Measurements from ENCODE around the gene TNRC6C. TPM values are rescaled to one million over a fixed set of nuclear protein-coding genes. Genes with fewer than 3 reads are reported as not detected.

TNRC6C gene
- total RNA-seq, 1 donor from 2014 or later = 24.6 TPM

- ATAC-seq (ENCODE audit: low read depth) (no peak), DNase-seq (peak; percentile 43)
- H3K4me1 Mint-ChIP-seq = peaks cover 74% of the 10 kb centered on the region
- H3K4me3 Mint-ChIP-seq = peak overlapping the region; percentile 92
- H3K27me3 Mint-ChIP-seq = no peaks in the 10 kb centered on the region
- H3K27ac Mint-ChIP-seq = peak overlapping the region; percentile 93
- intact Hi-C loops (cut with micrococcal nuclease) = loop anchor here (1.0 to 10.0 kb wide), 6 partner anchors 47 to 807 kb away; no protein-coding TSS in a partner anchor
- no peak for TF ChIP-seq CTCF (IDR thresholded peaks at IDR 0.05)
- ChIA-PET CTCF (interaction anchor here (3.8 to 15.7 kb wide), 2 partner anchors 12 to 46 kb away, joined by 14 to 220 read pairs; no protein-coding TSS in a partner anchor), POLR2A (interaction anchor here (0.6 to 48.2 kb wide), 13 partner anchors 2 to 1783 kb away, joined by 3 to 2404 read pairs (median 3); partner anchors contain the start of genes AFMID, C17orf99, SYNGR2 and TK1)
- H3K9me3 Mint-ChIP-seq = no peaks in the 10 kb centered on the region
- H3K36me3 Mint-ChIP-seq (ENCODE audit: low read depth) = peaks cover 34% of the 10 kb centered on the region
Observed at GRCh38 chr17:78129351-78130089, 171.0 kb downstream of the TNRC6C start.

GRCh38 chr17:78130090-78130436 lies 171.6 kb downstream of the TNRC6C start:
- TF ChIP-seq CTCF (IDR thresholded peaks at IDR 0.05) = no peak
- peak overlapping the region; percentile 93 for H3K27ac Mint-ChIP-seq
- H3K4me3 Mint-ChIP-seq = peak overlapping the region; percentile 92
- no peak for ATAC-seq (ENCODE audit: low read depth)
- H3K9me3 Mint-ChIP-seq = no peaks in the 10 kb centered on the region
- H3K27me3 Mint-ChIP-seq = no peaks in the 10 kb centered on the region
- POLR2A ChIA-PET = interaction anchor here (0.6 to 48.2 kb wide), 14 partner anchors 2 to 1867 kb away, joined by 3 to 2404 read pairs (median 3); partner anchors contain the start of genes AFMID, C17orf99, SYNGR2 and TK1
- DNase-seq = no peak
- H3K36me3 Mint-ChIP-seq (ENCODE audit: low read depth) = peaks cover 37% of the 10 kb centered on the region
- CTCF ChIA-PET = interaction anchor here (3.8 to 15.7 kb wide), 2 partner anchors 12 to 45 kb away, joined by 14 to 220 read pairs; no protein-coding TSS in a partner anchor
- peaks cover 75% of the 10 kb centered on the region for H3K4me1 Mint-ChIP-seq
- intact Hi-C loops (cut with micrococcal nuclease) = loop anchor here (1.0 to 5.0 kb wide), 5 partner anchors 46 to 808 kb away; no protein-coding TSS in a partner anchor

GRCh38 chr17:78130437-78131101 lies 172.1 kb downstream of the TNRC6C start, which contains the start of gene TMC8:
TMC8 (plus strand) TSS chr17:78130771; CDS start chr17:78131589, 818 bp downstream.
- ChIA-PET POLR2A (interaction anchor here (0.6 to 48.2 kb wide), 14 partner anchors 1 to 1867 kb away, joined by 3 to 2404 read pairs (median 3); partner anchors contain the start of genes AFMID, C17orf99, SYNGR2 and TK1), CTCF (interaction anchor here (3.8 to 15.7 kb wide), 2 partner anchors 11 to 45 kb away, joined by 14 to 220 read pairs; no protein-coding TSS in a partner anchor)
- peaks cover 74% of the 10 kb centered on the region for H3K4me1 Mint-ChIP-seq
- intact Hi-C loops (cut with micrococcal nuclease) = loop anchor here (1.0 to 5.0 kb wide), 5 partner anchors 46 to 808 kb away; no protein-coding TSS in a partner anchor
- no peaks in the 10 kb centered on the region for H3K9me3 Mint-ChIP-seq
- ATAC-seq (ENCODE audit: low read depth) (peak; percentile 22), DNase-seq (no peak)
- peak within 1 kb of the TSS; percentile 93 for H3K27ac Mint-ChIP-seq
- peaks cover 42% of the 10 kb centered on the region for H3K36me3 Mint-ChIP-seq (ENCODE audit: low read depth)
- H3K27me3 Mint-ChIP-seq = no peaks in the 10 kb centered on the region
- TF ChIP-seq CTCF (IDR thresholded peaks at IDR 0.05) = no peak
- H3K4me3 Mint-ChIP-seq = peak within 1 kb of the TSS; percentile 92

GRCh38 chr17:78131172-78132083 lies 172.9 kb downstream of the TNRC6C start:
- H3K27ac Mint-ChIP-seq = peak overlapping the region; percentile 93
- H3K4me3 Mint-ChIP-seq = peak overlapping the region; percentile 92
- ChIA-PET CTCF (interaction anchor here (1.0 to 15.7 kb wide), 3 partner anchors 9 to 44 kb away, joined by 3 to 220 read pairs (median 14); no protein-coding TSS in a partner anchor), POLR2A (interaction anchor here (0.6 to 48.2 kb wide), 10 partner anchors 0 to 603 kb away, joined by 3 to 2404 read pairs (median 6); partner anchors contain the start of genes AFMID, C17orf99, SYNGR2 and TK1)
- TF ChIP-seq CTCF (IDR thresholded peaks at IDR 0.05) = no peak
- ATAC-seq (ENCODE audit: low read depth) (no peak), DNase-seq (no peak)
- H3K4me1 Mint-ChIP-seq = peaks cover 75% of the 10 kb centered on the region
- H3K27me3 Mint-ChIP-seq = no peaks in the 10 kb centered on the region
- no peaks in the 10 kb centered on the region for H3K9me3 Mint-ChIP-seq
- H3K36me3 Mint-ChIP-seq (ENCODE audit: low read depth) = peaks cover 46% of the 10 kb centered on the region
- intact Hi-C loops (cut with micrococcal nuclease) = loop anchor here (1.0 to 5.0 kb wide), 9 partner anchors 7 to 809 kb away; partner anchors contain the start of gene SYNGR2

All from activated B cell treated with CpG ODN at 0.5 μM for 24 hours (primary cell).